ENCODE results near the gene CCDC57.

The CCDC57 gene

DNA sequence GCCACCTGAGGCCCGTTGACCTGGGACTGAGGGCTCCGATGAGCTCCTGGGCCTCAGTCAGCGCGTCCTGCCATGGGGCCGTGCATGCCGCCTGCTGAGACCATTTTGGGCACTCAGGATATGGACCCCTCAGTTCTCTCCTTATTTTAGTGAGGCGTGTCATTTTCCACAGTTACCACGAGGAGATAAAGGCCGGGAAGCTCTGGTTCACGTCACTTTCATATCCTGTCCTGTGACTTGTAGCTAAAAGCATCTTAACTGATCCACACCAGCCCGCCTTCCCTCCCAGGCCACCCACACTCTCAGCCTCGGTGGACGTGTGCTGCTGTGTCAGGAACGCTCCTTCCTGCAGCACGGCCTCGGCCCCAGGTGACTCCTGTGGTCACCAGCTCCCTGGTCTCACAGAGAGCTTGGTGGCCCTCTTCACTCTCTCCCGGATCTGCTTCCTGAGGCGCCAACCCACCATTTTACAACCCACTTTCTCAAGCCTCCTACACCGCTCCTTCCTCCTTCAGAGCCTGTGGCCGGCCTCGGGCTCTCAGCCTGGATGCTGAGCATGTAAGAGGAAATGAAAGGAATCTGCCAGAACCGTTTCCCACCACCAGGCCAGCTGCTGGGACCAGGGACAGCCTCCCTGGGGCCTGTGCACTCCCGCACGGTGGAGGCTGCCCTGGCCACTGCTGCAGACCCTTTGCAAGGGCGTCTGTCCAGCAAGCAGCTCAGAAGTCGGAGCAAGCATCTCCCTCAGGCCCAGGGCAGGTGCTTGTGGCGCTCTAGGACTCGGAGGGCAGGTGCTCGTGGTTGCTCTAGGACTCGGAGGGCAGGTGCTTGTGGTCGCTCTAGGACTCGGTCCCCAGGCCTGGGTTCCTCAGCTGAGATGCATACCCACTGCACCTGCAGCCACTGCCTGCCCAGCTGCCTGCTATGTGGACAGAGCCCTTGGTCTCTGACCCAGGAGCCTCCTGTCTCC is 90.7 kb downstream of the CCDC57 start:
- no peak for DNase-seq (ENCODE audit: low spot score)

DNA sequence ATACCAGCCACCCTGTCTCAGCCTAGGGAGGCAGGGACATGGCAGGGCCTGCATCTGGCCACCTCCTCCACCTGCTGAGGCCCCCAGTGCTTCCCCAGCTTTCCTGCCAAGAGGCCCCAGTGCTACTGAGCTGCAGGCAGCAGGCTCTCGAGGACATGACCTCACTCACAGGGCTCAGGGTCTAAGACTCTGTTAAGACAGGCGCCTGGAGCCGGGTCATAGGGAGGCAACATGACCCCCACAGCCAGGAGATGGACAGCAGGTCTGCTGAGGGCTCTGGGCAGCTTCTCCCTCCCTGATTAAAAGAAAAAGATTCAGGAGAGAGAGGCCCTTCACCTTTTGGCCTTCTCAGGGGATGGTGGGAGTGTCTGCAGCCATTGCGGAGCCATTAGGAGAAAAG is 91.4 kb downstream of the CCDC57 start:
- no peak for DNase-seq (ENCODE audit: low spot score)

DNA sequence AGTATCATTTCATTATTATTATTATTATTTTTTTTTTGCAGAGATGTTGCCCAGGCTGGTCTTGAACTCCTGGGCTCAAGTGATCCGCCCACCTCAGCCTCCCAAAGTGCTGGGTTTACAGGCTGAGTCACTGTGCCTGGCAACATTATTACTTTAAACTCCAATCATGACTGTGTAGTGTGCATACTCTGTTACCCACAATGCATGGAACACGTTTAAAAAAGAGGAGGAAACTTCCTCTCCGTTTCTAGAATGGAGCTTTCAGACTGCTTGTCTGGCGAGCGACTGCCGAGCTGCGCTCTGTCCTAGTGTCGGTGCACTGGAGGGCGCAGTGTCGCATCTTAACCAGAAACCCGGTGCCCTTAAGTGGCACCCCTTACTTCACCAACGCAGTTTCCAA is 92.5 kb downstream of the CCDC57 start:
- peak; percentile 2 for DNase-seq (ENCODE audit: low spot score)

DNA sequence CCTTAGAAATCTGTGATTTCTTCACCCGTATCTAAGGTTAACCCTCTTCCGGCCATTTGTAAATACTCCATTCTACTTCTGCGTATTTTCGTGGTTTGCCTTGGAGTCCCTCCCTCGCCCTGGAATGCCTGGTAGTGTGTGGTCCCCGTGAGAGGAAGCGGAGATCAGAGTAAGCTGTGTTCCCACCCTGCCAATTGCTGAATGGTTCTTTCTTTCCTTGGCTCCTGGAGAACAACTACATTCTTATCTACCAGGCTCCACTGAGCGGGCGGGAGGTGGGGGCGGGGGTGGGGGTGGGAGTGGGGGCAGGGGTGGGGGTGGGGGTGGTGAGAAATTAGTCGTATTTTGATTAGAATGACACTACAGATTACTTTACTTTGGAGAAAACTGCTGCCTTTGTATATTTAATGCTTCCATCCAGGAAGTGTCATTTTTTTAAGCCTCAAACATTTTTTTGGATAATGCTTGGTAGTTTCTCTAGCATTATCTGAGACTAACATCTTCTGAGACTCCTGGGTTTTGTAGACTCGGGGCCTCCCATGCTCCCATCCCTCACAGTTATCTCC is 93.7 kb downstream of the CCDC57 start:
- no peak for DNase-seq (ENCODE audit: low spot score)

DNA sequence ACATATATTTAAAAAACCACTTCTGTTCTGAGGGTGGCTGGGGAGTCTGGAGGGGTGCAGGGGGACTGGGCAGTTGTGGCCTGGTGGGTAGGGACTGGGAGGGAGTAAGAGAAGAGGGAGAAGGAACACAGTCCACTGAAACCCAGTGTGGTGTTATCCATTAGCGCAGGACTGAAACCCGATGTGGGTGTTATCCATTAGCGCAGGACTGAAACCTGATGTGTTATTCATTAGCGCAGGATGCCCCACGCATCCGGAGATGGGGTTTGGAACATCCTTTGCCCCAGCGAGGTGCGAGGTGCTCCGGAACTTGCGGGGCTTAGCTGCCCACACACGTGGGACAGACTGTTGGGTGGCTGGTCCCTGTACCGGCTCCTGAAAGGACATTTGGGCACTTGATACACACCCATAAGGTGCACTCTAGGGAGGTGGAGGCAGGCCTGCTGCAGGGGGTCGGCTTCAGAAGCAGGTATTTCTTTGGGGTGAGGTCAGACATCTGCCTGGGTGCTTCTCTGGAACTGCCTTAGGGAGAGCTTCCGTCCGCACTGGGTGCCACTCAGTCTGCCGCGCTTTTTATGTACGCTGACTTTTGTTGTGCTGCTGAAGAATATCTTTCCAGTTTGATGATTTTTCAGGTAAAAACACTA is 94.4 kb downstream of the CCDC57 start:
- no peak for DNase-seq (ENCODE audit: low spot score)

DNA sequence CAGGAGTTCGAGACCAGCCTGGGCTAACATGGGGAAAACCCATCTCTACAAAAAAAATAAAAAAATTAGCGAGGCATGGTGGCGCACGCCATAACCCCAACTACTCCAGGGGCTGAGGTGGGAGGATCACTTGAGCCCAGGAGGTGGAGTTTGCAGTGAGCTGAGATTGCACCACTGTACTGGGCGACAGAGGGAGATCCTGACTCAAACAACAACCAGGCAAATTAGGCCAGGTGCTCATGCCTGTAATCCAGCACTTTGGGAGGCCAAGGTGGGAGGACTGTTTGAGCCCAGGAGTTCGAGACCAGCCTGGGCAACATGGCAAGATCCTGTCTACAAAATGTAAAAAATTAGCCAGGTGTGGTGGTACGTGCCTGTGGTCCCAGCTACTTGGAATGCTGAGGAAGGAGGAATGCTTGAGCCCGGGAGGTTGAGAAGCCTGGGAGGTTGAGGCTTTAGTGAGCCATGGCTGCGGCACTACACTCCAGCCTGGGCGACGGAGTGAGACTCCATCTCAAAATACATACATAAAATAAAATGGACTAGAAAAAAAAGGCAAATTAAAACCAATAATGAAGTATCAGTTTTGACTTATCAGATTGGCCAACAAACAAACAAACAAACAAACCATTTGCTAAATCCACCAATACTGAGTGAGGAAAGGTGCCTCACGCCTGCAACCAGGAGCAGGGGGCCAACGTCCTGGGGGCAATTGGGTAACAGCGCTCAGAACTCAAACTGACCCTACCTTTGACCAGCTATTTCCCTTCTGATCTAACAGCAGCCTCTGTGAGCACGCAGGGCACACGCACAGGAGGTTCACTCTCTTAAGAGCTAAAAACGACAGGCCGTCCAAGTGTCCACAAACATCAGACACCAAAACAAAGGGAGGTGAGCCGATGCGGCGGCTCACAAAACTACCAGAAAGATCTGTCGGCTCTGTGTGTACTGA is 95.2 kb downstream of the CCDC57 start:
- no peak for DNase-seq (ENCODE audit: low spot score)

DNA sequence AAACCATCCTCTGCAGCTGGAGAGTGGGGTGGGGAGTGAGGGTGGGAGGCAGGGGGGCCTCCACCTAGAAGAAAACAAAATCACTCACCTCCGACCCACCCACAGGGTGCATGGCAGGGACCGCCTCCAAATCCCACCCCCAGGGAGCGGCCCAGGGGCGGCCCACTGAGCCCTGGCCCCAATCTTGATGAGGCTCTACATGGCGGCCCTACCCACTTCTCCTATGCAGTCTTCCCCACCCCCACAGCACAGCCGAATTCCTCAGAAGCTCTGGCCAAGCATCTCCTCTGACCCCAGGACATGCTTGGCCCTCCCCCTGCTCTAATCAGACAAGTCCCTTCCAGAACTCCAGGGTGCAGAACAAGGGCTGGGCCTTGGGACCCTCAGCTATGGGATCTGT is 96.4 kb downstream of the CCDC57 start:
- DNase-seq (ENCODE audit: low spot score), result no peak

DNA sequence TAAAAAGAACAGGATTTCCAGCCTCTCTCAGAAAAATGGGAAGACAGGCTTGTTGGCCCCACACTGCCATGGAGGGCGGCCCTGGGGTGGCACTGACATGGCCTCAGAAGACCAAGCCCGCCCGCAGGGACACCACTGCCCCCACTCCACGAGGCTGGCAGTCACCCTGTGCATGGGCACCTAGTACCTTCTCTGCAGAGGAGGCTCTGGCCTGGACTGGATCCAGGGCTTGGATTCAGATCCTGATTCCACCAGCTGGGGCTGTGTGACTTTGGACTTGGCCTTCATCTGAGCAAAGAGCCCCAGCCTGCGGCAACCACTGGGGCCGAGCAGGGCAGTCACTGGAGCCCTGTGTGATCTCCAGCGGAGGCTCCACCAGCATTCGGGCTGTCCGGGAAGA is 97.8 kb downstream of the CCDC57 start:
- DNase-seq (ENCODE audit: low spot score), result no peak

DNA sequence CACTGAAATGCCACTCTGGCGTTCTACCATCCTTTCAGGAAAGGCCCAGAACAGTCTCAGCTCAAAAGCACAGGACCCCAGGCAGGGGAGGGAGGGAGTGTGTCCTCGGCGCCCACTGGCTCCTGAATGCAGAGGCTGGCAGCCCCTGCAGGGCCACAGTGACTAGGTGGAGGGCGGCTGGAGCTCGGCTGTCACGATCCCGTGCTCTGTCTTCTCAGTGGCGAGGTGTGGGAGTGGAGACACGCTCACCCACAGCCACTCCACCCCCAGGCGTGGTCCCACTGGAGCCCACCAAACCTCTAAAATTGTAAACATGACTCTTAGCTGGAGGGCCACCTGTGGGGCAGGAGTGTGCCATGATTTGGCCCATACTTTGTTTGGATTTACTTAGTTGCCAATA is 98.2 kb downstream of the CCDC57 start:
- no peak for DNase-seq (ENCODE audit: low spot score)

DNA sequence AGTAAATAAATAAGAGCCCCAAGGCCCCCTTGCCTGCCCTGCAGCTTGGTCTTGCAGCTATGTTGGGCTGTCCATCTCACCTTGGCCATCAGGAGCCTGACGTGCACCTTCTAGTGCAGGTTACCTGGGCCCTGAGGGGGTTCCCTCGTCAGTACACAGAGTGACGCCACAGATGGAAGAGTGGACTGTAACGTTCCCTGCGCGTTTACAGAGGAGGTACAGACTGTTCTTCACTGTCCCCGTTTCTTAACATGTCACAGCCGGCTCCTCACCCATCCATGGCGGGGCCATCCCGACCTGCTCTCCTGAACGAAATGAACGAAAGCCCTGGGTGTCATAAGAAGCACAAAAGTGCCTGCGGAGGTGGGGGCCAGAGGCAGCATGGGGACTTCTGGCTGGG is 98.7 kb downstream of the CCDC57 start:
- DNase-seq (ENCODE audit: low spot score), result no peak

DNA sequence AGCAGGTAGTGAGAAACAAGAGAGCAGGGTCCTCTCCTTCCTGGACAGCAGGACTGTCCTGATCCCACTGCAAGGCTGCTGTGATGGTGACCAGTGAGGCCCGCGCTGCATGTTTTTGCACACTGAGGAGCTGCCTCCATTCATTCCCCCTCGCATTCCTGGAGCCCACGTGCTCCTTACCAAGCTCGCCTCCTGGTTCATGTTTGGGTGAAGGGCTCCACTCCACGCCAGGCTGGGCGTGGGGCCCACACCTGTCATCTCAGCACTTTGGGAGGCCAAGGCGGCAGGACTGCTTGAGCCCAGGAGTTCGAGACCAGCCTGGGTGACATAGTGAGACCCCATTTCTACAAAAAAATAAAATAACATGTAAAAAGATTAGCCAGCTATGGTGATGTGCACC is 99.2 kb downstream of the CCDC57 start:
- DNase-seq (ENCODE audit: low spot score), result no peak

DNA sequence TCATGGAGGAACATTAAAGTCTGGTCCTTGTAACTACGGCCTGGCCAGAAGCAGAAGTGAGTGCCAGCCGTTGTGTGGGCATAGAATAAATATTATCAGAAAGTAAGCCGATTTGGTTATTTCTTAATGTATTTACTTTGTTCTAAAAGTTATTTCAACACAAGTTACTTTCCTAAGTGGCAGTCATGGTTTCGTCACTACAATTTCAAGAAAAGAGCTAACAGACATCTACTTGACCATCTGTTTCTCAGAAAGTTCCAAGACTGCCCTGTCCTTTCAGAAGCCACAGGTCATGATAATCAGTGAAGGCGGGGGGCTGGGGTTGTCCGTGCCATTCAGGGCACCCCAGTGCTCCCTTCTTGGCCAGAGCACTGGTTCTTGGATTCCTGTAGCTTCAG is 99.7 kb downstream of the CCDC57 start:
- no peak for DNase-seq (ENCODE audit: low spot score)

DNA sequence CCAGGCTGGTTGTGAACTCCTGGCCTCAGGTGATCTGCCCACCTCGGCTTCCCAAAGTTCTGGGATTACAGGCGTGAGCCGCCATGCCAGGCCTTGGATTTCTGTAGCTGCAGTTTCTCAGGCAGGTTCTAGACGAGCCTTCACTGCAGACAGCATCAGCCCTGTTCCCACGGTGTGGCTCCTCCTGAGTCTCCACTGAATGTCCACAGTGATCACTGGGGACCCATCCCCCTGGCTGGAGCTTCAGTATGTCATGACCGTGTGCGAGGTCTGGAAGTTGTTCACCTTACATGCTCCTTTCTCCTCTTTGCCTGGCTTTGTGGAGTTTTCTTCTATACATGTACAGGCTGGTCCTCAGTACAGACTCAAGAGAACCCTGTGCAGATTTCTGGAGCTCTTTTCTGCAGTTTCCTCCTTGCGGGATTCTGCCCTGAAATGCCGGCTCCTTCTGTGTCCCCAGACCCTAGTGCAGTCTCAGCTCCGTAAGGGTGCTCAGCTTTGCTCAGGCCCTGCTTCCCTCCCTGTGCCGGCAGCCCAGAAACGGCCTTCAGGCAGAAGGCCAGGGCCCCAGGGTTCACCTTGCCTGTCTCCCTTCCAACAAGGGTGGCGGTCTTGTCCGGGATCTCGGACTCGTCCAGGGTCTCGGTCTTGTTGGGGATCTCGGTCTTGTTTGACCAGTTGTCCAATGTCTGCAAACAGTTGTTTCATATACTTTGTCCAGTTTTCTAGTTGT is 100.3 kb downstream of the CCDC57 start:
- no peak for DNase-seq (ENCODE audit: low spot score)

DNA sequence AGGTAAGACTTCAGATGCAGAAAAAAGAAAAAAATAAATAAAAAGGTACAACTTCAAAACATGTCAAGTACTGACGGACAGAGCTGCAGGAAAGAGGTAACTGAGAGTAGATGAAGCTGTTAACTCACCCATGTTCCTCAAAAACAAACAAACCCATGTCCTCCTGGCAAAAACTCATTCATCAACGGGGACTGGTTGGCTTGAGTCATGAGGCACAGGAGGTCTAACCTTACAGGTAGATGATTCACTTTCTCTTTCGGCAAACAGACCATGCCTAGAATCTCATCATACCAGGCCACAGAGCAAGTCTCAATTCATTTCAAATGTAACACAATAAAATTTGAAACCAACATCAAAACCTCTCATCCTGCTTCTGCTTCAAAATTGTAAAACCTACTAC is 102.3 kb downstream of the CCDC57 start:
- peak; percentile 26 for DNase-seq (ENCODE audit: low spot score)

DNA sequence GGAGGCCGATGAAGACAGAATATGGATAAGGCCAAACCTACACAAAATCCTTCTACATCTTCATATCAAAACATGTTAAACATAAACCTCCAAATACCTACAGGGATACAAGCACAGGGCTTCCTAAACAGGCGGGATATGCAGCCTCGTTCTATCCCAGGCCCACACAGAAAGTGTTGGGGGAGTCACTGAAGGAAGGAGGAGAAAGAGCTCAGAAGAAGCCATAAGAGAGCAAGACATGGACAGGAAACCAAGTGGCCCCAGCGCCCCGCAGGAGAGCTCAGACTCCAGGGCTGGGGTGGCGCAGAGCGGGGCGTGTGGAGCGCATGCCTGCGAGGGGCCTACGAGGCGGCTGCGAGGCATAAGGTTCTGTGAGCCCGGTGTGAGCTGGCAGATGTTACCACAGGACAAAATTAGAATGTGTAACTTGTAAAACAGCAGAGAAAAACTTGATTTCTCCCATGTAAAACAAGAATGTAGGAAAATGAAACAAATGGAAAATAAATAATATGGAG is 103.6 kb downstream of the CCDC57 start:
- no peak for DNase-seq (ENCODE audit: low spot score)

DNA sequence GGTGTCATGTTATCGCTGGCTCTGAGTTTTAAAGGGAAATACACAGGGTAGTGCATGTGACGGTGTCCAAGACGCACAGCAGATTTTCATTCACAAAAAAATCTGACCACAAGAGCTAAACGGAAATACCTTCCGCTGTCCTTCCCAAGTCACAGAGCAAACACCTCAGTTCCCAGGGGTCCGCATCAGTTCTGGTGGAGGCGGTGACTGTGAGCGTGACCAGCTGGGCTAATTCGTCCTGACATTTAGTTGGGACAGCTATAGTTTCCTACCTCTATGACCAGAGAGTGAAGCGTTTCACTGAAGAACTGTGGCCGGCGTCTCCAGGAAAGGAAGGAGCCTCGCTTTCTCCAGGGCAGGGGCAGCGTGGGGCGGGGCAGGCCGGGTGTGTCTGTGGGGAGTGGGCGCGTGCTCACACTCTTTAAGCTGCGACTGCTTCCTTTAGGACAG is 104.1 kb downstream of the CCDC57 start:
- DNase-seq (ENCODE audit: low spot score), result no peak

DNA sequence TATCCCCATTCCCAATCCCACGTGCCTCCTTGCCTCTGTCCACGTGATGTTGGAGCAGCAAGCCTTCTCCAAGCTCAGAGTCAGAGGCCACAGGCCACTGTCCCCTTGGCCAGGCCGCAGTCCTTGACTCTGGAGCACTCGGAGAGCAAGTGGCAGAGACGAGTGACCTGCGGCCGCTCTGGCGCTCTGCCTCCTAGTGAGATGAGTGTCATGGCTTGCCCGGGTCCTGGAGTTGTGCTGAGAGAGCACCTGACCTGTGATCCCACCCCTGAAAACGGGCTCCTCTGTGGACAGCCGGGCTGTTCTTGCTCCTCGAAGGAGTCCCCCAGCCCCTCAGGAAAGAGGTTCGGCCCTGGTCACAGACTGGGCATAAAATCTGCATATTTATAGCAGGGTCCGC is 104.6 kb downstream of the CCDC57 start:
- no peak for DNase-seq (ENCODE audit: low spot score)

DNA sequence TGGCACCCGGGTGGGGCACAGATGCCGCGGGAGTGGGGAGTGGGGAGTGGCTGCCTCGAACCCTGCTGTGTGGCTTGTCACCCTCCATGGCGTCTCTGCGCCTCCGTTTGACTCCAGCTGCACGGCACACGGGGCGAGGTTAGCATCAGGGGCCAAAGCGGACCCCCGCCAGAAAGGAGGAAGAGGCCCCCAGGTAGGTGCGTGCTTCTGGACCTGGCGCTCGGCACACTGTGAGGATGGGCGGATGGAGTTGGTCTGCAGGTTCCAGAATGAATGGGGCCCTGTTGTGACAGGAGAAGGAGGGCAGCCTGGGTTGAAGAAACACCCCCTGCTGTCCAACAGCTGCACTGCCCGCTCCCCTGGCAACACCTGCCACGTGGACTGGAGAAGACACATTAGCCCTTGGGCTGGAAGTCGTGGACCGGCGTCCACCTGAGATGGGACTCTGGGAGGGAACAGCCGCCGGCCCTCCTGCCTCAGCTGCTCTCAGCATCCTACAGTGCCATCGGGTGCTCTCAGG is 105.2 kb downstream of the CCDC57 start:
- no peak for DNase-seq (ENCODE audit: low spot score)

DNA sequence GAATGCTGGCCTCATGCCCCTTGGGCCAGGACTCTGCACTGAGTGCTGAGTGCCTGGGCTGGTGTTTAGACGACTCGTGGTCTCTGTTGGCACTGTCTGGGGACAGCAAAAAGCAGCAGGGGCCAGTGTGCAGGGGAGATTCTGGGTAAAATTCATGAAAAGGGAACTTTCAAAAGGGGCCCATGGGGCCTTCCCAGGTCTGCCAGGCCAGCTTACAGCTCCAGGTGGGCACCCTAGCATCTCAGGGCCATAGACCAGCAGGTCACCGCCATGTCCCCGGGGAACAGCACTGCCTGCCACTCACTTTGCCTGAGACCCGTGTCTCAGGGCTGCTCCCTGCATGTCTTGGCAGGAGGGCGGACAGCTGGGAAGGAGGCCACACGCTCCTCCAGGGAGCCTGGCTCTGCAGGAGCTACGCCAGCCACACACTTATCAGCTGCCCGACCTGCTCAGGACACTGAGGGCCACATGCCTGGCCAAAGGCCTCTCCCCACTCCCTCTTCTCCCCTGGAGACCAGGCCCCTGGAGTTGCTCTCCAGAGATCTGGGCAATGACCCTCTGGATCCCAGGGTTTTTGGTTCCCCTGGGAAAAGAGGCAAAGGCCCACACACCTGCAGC is 105.8 kb downstream of the CCDC57 start:
- DNase-seq (ENCODE audit: low spot score), result no peak

All from CD4-positive, alpha-beta T cell treated with Interleukin-2 at 100 ng/mL for 4 hours (primary cell).